Tibial artery (tissue), 4 donors: ENCODE measurements around the gene TUBGCP5.

Experiments
- DNase-seq, 2 donors: peaks; one replicate each; pipeline ENCODE4 v3.0.0-alpha.2; 2019
- H3K27ac ChIP-seq, 2 donors: fragments of 200-600 bp; sonication (generic) in 1 of 2; 1 replicate in 1 of 2; 2 replicates in 1 of 2; pipeline ENCODE4 v1.5.1; 2018 to 2019; ENCODE audit warnings: mild to moderate bottlenecking in 1 of 2
- H3K27me3 ChIP-seq, 2 donors: fragments of 200-600 bp; sonication (generic) in 1 of 2; one replicate each; pipeline versions ENCODE4 v1.5.1 to v1.6.0; 2016 to 2019
- H3K36me3 ChIP-seq, 3 donors: fragments of 200-600 bp; sonication (generic) in 2 of 3; one replicate each; pipeline ENCODE4 v1.5.1; 2016 to 2019; ENCODE audit warnings: mild to moderate bottlenecking in 2 of 3
- H3K4me1 ChIP-seq, 4 donors: fragments of 200-600 bp; sonication (generic) in 2 of 4; 1 replicate in 3 of 4; 2 replicates in 1 of 4; pipeline ENCODE4 v1.5.1; 2016 to 2019
- H3K4me3 ChIP-seq, 2 donors: fragments of 200-600 bp; sonication (generic) in 1 of 2; 1 replicate in 1 of 2; 2 replicates in 1 of 2; pipeline ENCODE4 v1.5.1; 2018 to 2019; ENCODE audit warnings: mild to moderate bottlenecking in 2 of 2
- H3K9me3 ChIP-seq, 3 donors: fragments of 200-600 bp; sonication (generic) in 1 of 3; one replicate each; pipeline ENCODE4 v1.5.1; 2016 to 2019
- intact Hi-C: fragments of 100-400 bp; cut with DNase I; formaldehyde crosslinking; loops from one replicate; pipeline ENCODE4 v1.15.0; 2023; ENCODE audit warnings: low total_unique reads
- TF ChIP-seq, protein P1 (sequence below), 2 experiments: fragments of 200-600 bp in 1 of 2; fragments of 450-650 bp in 1 of 2; IDR thresholded peaks; one replicate each; pipeline ENCODE4 v1.5.1; 2017 to 2019; ENCODE audit warnings: antibody characterized with exemption in 2 of 2, mild to moderate bottlenecking in 1 of 2, moderate library complexity in 1 of 2

The TUBGCP5 gene

DNA sequence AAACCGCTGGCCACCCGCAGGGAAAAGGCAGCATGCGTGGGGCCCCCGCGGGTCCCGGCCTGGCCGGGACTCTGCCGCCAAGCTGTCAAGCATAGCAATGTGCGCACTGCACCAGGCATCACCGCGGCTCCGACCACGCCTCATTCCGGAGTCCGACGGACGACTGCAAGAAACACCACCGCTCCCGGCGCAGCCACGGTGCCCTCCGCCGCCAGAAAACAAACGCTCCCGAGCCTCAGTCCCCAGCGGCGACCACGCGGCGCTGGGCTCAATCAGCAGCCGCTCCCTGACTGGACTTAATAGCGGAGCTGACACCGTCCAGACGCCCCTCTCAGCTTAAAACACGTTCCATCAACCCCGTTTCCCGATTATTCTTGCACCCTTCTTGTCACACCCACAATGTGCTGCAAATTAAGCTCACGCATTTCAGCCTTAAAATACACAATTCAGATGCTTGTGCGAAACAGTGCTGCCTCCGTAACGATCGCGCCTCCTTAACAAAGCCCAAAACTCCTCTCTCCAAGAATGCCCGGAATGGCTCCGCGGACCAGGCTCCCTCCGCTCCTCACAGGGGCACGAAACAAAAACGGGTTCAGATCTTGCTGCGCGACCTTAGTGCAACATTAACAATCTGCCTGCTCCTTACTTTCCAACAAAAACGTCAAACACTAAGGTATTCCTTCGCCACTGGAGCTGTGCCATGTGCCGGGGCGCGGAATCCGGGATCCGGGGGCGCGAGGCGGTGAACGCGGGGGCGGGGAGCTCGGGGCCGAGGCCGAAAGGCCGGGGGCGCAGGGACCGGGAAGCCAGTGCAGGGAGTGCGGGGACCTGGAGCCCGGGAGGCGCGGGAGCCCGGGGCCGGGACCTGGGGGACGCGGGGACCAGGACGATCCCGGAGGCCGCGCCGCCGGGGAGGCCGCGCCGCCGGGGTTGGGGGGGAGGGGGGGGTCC is 59.9 kb downstream of the TUBGCP5 start:
- no peaks in the 10 kb centered on the region for H3K9me3 ChIP-seq
- intact Hi-C loops: loop anchor here (2.0 to 10.0 kb wide), 2 partner anchors 29 to 145 kb away; partner anchors contain the start of gene NIPA2
- peak overlapping the region; percentile 82 to 88 for H3K27ac ChIP-seq
- peak; percentile 57 to 77 for DNase-seq
- peak overlapping the region; percentile 82 to 98 for H3K4me3 ChIP-seq
- no peaks in the 10 kb centered on the region for H3K27me3 ChIP-seq
- TF ChIP-seq, protein P1, sequence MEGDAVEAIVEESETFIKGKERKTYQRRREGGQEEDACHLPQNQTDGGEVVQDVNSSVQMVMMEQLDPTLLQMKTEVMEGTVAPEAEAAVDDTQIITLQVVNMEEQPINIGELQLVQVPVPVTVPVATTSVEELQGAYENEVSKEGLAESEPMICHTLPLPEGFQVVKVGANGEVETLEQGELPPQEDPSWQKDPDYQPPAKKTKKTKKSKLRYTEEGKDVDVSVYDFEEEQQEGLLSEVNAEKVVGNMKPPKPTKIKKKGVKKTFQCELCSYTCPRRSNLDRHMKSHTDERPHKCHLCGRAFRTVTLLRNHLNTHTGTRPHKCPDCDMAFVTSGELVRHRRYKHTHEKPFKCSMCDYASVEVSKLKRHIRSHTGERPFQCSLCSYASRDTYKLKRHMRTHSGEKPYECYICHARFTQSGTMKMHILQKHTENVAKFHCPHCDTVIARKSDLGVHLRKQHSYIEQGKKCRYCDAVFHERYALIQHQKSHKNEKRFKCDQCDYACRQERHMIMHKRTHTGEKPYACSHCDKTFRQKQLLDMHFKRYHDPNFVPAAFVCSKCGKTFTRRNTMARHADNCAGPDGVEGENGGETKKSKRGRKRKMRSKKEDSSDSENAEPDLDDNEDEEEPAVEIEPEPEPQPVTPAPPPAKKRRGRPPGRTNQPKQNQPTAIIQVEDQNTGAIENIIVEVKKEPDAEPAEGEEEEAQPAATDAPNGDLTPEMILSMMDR (IDR thresholded peaks at IDR 0.05): no peak
- H3K36me3 ChIP-seq: no peaks in the 10 kb centered on the region
- H3K4me1 ChIP-seq: peaks cover 0 to 21% (median 14%) of the 10 kb centered on the region in 4 donors

DNA sequence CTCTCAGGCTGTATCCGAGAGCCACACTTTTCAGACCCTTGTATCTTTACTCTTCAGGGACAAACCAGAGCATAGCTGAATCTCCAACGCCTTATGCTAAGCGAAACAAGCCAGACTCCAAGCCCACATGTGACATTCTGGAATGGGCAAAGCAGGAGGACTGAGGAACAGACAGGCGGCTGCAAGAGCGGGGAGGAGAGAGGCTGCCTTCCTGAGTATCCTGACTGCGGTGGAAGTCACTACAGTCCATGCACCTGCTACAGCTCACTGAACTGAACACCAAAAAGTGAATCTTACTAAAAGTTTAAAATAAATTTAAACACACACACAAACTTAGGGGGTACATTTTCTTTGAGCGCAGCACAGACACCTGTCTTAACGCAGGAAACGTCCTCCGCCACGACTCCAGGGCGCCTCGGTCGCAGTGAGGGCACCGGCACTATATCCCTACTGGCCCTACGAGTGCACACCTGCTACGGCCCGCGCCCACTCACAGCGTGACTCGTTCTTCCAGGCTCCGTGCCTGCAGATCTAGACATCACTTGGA is 60.6 kb downstream of the TUBGCP5 start:
- TF ChIP-seq, protein P1 (IDR thresholded peaks at IDR 0.05): no peak
- DNase-seq: peak in 1 of 2 donors; percentile 64
- no peaks in the 10 kb centered on the region for H3K27me3 ChIP-seq
- intact Hi-C loops: loop anchor here (10.0 kb wide), 1 partner anchor 144 kb away; the partner anchor contains the start of gene NIPA2
- H3K36me3 ChIP-seq: no peaks in the 10 kb centered on the region
- H3K27ac ChIP-seq: peak overlapping the region; percentile 82 to 88
- peaks cover 0 to 27% (median 14%) of the 10 kb centered on the region in 4 donors for H3K4me1 ChIP-seq
- H3K4me3 ChIP-seq: peak overlapping the region; percentile 82 to 98
- H3K9me3 ChIP-seq: no peaks in the 10 kb centered on the region

DNA sequence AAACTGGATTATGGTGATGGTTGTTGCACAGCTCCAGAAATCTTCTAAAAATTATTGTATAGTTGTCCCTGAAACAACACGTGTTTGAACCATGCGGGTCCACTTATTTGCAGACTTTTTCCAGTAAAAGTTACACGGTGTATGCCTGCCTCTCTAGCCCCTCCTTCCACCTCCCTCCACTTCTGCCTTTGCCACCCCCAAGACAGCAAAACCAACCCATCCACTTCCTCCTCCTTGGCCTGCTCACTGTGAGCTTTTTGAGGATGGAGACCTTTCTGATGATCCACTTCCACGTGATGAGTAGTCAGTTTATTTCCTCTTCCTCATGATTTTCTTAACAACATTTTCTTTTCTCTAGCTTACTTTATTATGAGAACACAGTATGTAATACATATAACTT is 64.6 kb downstream of the TUBGCP5 start:
- TF ChIP-seq, protein P1 (IDR thresholded peaks at IDR 0.05): no peak
- Histone ChIP-seq H3K4me3 (no peak overlapping the region), H3K27ac (no peak overlapping the region)

DNA sequence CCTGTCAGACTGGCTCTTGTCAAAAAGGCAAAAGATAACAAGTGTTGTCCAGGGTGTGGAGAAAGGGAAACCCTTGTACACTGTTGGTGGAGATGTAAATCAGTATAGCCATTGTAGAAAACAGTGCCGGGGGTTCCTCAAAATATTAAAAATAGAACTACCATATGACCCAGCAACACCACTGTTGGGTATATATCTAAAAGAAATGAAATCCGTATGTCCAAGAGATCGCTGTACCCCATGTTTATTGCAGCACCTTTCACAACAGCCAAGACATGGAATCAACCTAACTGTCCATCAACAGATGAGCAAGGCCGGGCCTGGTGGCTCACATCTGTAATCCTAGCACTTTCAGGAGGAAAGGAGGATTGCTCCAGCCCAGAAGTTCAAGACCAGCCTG is 65.4 kb downstream of the TUBGCP5 start:
- TF ChIP-seq, protein P1 (IDR thresholded peaks at IDR 0.05): no peak
- Histone ChIP-seq H3K4me1 (peaks cover 0 to 35% (median 12%) of the 10 kb centered on the region in 4 donors), H3K27ac (no peak overlapping the region), H3K27me3 (no peaks in the 10 kb centered on the region), H3K36me3 (no peaks in the 10 kb centered on the region), H3K4me3 (no peak overlapping the region), H3K9me3 (no peaks in the 10 kb centered on the region)
- no peak for DNase-seq
- intact Hi-C loops: loop anchor here (10.0 kb wide), 1 partner anchor 139 kb away; the partner anchor contains the start of gene NIPA2

More for the DNA sequence above, 64.6 kb downstream of the TUBGCP5 start:
- Histone ChIP-seq H3K9me3 (no peaks in the 10 kb centered on the region), H3K4me1 (peaks cover 0 to 30% (median 14%) of the 10 kb centered on the region in 4 donors), H3K27me3 (no peaks in the 10 kb centered on the region), H3K36me3 (no peaks in the 10 kb centered on the region)
- no peak for DNase-seq
- intact Hi-C loops: loop anchor here (10.0 kb wide), 1 partner anchor 140 kb away; the partner anchor contains the start of gene NIPA2

DNA sequence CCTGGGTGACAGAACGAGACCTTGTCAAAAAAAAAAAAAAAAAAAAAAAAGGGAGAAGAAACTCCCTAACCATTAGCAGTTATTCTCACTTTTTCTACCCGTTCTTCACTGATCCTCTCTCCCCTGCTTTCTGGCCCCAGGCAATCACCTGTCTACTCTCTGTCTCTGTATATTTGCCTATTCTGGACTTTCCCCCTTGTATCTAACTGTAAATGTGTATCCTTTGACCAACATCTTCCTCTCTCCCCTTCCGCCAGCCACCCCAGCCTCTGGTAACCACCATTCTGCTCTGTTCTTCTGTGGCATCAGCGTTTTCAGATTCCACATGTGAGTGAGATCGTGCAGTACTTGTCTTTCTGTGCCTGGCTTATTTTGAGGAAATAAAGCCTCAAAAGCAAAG is 66.1 kb downstream of the TUBGCP5 start:
- TF ChIP-seq, protein P1 (IDR thresholded peaks at IDR 0.05): no peak
- Histone ChIP-seq H3K27me3 (no peaks in the 10 kb centered on the region), H3K9me3 (no peaks in the 10 kb centered on the region), H3K27ac (no peak overlapping the region), H3K36me3 (no peaks in the 10 kb centered on the region), H3K4me1 (peaks cover 3 to 35% (median 12%) of the 10 kb centered on the region in 4 donors), H3K4me3 (no peak overlapping the region)
- DNase-seq: no peak
- intact Hi-C loops: loop anchor here (10.0 kb wide), 1 partner anchor 138 kb away; the partner anchor contains the start of gene NIPA2
